Effector memory CD8-positive, alpha-beta T cell (primary cell): ENCODE data around the gene ERVK3-1.
"Not testable (repeated sequence)": the region's sequence is repeated elsewhere in the genome, so short reads cannot be mapped to it uniquely, and the experiment has no call there.

Experiments used
- ATAC-seq: fragments of 150-1000 bp; cut with Tn5 transposase; replicated peaks from 2 replicates; pipeline ENCODE4 v1.10.0; 2021; ENCODE audit warnings: mild to moderate bottlenecking, moderate library complexity
- DNase-seq, 3 experiments: peaks; one replicate each; pipeline ENCODE4 v3.0.0; 2021
- H3K27ac Mint-ChIP-seq, 2 donors: one replicate each; pipeline ENCODE4 v1.8.0; 2022; ENCODE audit warnings: mild to moderate bottlenecking in 2 of 2, mixed read lengths in 2 of 2, moderate library complexity in 2 of 2
- H3K27me3 Mint-ChIP-seq, 2 donors: one replicate each; pipeline ENCODE4 v1.8.0; 2022; ENCODE audit warnings: mixed read lengths in 2 of 2
- H3K36me3 Mint-ChIP-seq: one replicate; pipeline ENCODE4 v1.8.0; 2022; ENCODE audit warnings: mild to moderate bottlenecking, moderate library complexity, mixed read lengths; ENCODE audit not compliant: insufficient read depth
- H3K4me1 Mint-ChIP-seq, 2 donors: one replicate each; pipeline ENCODE4 v1.8.0; 2022; ENCODE audit warnings: low read depth in 2 of 2, mixed read lengths in 2 of 2
- H3K4me3 Mint-ChIP-seq, 2 donors: one replicate each; pipeline ENCODE4 v1.8.0; 2022; ENCODE audit warnings: mild to moderate bottlenecking in 2 of 2, mixed read lengths in 2 of 2, moderate library complexity in 2 of 2
- H3K9me3 Mint-ChIP-seq, 2 donors: one replicate each; pipeline ENCODE4 v1.8.0; 2022; ENCODE audit warnings: mixed read lengths in 2 of 2
- total RNA-seq, 9 experiments: gene quantifications; one replicate each; lab custom pipeline; 2026; lab: John Stamatoyannopoulos, UW

The ERVK3-1 gene
- total RNA-seq: 30.0 to 105 (median 39.9) reads per million in 9 experiments

DNA sequence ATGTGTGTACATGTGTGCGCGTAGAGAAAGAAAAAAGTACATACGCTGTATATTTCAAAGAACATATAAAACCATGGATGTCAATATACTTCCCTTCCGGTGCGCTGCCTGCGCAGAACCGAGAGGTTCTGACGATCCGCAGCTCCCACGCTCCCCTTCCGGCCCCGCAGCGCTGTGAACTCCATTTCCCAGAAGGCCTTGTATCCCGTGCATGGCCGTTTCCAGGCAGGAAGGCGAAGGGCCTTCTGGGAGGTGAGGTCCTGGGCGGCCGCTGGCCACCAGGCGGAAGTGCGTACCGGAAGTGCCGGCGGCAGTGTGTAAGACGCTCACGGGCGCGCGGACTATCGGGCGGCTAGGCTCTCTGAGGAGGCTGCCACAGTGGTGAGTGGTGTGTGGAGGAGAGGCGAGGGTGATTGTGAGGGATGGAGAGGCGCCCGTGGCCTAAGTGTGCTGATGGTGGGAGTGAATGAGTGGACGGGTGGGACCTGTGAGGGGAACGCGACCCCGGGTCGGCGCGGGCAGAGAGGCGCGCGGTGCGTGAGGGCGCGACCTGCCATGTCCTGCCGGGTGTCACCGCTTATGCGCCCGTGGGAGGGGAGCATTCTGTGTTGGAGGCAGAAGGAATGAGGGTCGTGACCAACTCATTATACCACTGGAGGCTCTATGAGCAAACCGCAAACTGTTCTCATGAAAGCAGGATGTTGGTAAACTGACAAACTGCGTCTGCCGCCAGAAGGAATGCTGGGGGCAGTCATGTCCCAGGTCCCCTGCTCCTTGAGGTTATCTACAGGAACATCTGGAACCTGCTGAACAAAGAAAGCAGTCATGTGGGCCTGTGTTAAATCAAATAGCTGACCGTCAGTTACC, at the start of gene ERVK3-1:
Gene ERVK3-1, plus strand, starts transcription at position 313 of the 867 bp plus-strand sequence. CDS start 6,792 bp downstream, outside the sequence.
- Mint-ChIP-seq H3K9me3 (no peaks in the 10 kb centered on the region), H3K27me3 (no peaks in the 10 kb centered on the region), H3K27ac (peak within 1 kb of the TSS; percentile 96 to 99), H3K36me3 (peaks cover 32% of the 10 kb centered on the region), H3K4me1 (peaks cover 29 to 44% of the 10 kb centered on the region in 2 donors), H3K4me3 (peak within 1 kb of the TSS; percentile 91 to 97)
- ATAC-seq: peak; percentile 93
- peak; percentile 88 to 91 (median 89) for DNase-seq

DNA sequence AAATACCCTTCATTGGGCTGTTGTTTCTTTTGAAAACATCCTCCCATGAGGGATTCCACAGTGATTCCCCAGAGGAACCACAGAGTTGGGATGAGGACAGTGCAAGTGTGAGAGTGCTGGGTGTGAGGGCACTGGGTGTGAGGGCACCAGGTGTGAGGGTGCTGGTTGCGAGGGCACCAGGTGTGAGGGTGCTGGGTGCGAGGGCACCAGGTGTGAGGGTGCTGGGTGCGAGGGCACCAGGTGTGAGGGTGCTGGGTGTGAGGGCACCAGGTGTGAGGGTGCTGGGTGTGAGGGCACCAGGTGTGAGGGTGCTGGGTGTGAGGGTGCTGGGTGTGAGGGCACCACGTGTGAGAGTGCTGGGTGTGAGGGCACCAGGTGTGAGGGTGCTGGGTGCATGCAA, 46.9 kb upstream of the ERVK3-1 start:
- peaks cover 10 to 11% of the 10 kb centered on the region in 2 donors for H3K9me3 Mint-ChIP-seq
- H3K36me3 Mint-ChIP-seq: peaks cover 34% of the 10 kb centered on the region
- ATAC-seq, H3K27ac Mint-ChIP-seq, H3K4me1 Mint-ChIP-seq, H3K4me3 Mint-ChIP-seq, H3K27me3 Mint-ChIP-seq, DNase-seq: not testable (repeated sequence)

DNA sequence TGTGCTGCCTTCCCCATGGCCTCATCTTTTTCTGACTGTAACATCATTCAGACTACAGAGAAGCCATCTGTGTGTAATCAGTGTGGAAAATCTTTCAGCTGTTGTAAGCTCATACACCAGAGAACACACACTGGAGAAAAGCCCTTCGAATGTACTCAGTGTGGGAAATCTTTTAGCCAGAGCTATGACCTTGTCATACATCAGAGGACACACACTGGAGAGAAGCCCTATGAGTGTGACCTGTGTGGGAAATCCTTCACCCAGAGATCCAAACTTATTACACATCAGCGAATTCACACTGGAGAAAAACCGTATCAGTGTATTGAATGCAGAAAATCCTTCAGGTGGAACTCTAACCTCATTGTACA, 43.6 kb upstream of the ERVK3-1 start:
- H3K36me3 Mint-ChIP-seq: peaks cover 24% of the 10 kb centered on the region
- peaks cover 7 to 10% of the 10 kb centered on the region in 2 donors for H3K9me3 Mint-ChIP-seq
- H3K27me3 Mint-ChIP-seq: no peaks in the 10 kb centered on the region
- ATAC-seq (no peak), DNase-seq (no peak)
- H3K4me1 Mint-ChIP-seq: peaks cover 0 to 4% of the 10 kb centered on the region in 2 donors
- H3K27ac Mint-ChIP-seq: no peak overlapping the region
- no peak overlapping the region for H3K4me3 Mint-ChIP-seq

DNA sequence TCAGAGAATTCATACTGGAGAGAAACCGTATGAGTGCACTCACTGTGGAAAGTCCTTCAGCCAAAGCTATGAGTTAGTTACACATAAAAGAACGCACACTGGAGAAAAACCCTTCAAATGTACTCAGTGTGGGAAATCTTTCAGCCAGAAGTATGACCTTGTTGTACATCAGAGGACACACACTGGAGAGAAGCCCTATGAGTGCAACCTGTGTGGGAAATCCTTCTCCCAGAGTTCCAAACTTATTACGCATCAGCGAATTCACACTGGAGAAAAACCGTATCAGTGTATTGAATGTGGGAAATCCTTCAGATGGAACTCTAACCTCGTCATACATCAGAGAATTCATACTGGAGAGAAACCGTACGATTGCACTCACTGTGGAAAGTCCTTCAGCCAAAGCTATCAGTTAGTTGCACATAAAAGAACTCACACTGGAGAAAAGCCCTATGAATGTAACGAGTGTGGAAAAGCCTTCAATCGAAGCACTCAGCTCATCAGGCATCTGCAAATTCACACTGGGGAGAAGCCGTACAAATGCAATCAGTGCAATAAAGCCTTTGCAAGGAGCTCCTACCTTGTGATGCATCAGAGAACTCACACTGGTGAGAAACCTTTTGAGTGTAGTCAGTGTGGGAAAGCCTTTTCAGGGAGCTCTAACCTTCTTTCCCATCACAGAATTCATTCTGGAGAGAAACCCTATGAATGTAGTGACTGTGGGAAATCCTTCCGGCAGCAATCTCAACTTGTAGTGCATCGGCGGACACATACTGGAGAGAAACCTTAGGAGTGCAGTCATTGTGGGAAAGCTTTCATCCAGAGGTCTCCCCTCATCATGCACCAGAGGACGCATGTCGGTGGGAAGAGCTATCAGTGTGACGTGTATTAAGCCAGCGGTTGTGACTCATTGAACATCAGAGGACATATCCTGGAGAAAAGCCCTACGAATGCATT, 42.9 kb upstream of the ERVK3-1 start:
- no peak for ATAC-seq
- Mint-ChIP-seq H3K9me3 (peaks cover 7 to 9% of the 10 kb centered on the region in 2 donors), H3K27ac (no peak overlapping the region), H3K4me1 (peaks cover 0 to 4% of the 10 kb centered on the region in 2 donors), H3K36me3 (peaks cover 24% of the 10 kb centered on the region), H3K27me3 (no peaks in the 10 kb centered on the region), H3K4me3 (no peak overlapping the region)
- DNase-seq: no peak

DNA sequence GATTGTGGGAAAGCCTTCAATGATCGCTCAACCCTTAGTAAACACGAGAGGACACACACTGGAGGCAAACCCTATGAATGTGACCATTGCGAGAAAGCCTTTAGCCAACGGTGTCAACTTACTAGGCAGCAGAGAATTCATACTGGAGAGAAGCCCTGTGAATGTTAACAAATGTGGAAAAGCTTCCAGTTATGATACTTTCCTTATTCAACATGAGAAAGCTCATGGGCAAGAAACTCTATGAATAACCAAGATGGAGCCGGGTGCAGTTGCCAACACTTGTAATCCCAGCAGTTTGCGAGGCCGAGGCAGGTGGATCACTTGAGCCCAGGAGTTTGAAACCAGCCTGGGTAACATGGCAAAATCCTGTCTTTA, 42.3 kb upstream of the ERVK3-1 start:
- no peak for DNase-seq
- Mint-ChIP-seq H3K9me3 (peaks cover 3% of the 10 kb centered on the region in 2 donors), H3K27ac (no peak overlapping the region), H3K4me1 (peaks cover 0 to 1% of the 10 kb centered on the region in 2 donors), H3K36me3 (peaks cover 27% of the 10 kb centered on the region), H3K27me3 (no peaks in the 10 kb centered on the region), H3K4me3 (no peak overlapping the region)
- ATAC-seq: no peak

DNA sequence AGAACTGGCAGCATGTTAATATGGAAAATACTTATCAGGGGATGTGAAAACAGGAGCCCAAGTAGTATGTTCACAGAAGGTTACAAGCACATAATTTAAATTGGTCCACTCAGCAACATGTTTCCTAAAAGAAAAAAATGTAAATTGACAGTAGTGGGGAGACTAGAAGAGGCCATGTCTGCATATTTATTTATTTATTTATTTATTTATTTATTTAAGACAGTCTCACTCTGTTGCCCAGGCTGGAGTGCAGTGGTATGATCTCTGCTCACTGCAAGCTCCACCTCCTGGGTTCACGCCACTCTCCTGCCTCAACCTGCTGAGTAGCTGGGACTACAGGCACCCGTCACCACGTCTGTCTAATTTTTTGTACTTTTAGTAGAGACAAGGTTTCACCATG, 40.1 kb upstream of the ERVK3-1 start:
- no peaks in the 10 kb centered on the region for H3K27me3 Mint-ChIP-seq
- no peaks in the 10 kb centered on the region for H3K4me1 Mint-ChIP-seq
- DNase-seq: no peak
- H3K36me3 Mint-ChIP-seq: peaks cover 25% of the 10 kb centered on the region
- H3K4me3 Mint-ChIP-seq: no peak overlapping the region
- ATAC-seq: no peak
- no peak overlapping the region for H3K27ac Mint-ChIP-seq
- H3K9me3 Mint-ChIP-seq: peaks cover 0 to 2% of the 10 kb centered on the region in 2 donors

- H3K4me3 Mint-ChIP-seq: no peak overlapping the region
- H3K27ac Mint-ChIP-seq: no peak overlapping the region
- no peaks in the 10 kb centered on the region for H3K27me3 Mint-ChIP-seq
- ATAC-seq (no peak), DNase-seq (no peak)
- H3K9me3 Mint-ChIP-seq: peaks cover 0 to 2% of the 10 kb centered on the region in 2 donors
- no peaks in the 10 kb centered on the region for H3K4me1 Mint-ChIP-seq
- H3K36me3 Mint-ChIP-seq: peaks cover 32% of the 10 kb centered on the region
Measured at GRCh38 chr19:58268344-58268743, 36.8 kb upstream of the ERVK3-1 start.

DNA sequence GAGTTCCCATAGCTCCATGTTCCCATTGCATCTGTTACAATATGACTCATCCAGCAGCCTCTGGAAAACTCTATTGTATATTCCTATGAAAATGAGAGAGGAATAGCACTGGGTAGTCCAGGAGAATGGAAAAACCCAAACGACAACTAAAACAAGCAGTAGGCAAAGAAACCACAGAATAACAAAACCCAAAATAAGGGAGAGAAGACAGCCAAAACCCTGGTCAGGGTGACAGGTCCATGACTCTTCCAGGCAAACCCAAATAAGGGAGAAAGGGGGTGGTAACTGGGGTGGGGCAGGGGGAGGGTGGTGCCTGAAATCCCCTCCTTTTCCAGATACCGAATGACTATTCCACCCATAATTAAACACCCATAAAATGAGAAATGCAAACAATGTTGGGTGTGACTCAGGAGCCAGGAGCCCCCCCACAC, 30.4 kb upstream of the ERVK3-1 start:
- Mint-ChIP-seq H3K4me3 (no peak overlapping the region), H3K36me3 (peaks cover 42% of the 10 kb centered on the region), H3K4me1 (peaks cover 12 to 22% of the 10 kb centered on the region in 2 donors), H3K27me3 (no peaks in the 10 kb centered on the region), H3K27ac (no peak overlapping the region), H3K9me3 (peaks cover 0 to 2% of the 10 kb centered on the region in 2 donors)
- ATAC-seq: no peak
- no peak for DNase-seq

- Mint-ChIP-seq H3K27ac (no peak overlapping the region), H3K36me3 (peaks cover 38% of the 10 kb centered on the region), H3K27me3 (no peaks in the 10 kb centered on the region), H3K4me1 (peaks cover 20 to 30% of the 10 kb centered on the region in 2 donors), H3K4me3 (no peak overlapping the region), H3K9me3 (no peaks in the 10 kb centered on the region)
- no peak for ATAC-seq
- DNase-seq: no peak
Measured at GRCh38 chr19:58275564-58275963, 29.6 kb upstream of the ERVK3-1 start.

DNA sequence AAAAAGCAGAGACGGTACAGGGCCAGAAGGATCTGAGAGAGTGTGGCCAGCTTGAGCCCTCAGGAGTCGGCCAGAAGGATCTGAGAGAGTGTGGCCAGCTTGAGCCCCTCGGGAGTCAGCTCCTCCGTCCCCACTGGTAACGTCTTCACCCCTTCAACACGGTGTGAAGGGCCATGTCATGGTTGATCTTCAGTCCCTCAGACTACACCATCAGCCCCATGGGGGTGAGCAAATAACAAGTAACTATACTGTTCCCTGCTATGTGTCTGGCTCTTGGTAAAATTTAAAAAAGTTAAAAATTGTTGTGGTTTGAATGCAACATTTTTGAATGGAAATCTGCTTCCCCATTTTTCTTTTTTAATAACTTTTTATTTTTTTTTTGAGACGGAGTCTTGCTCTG, 28.0 kb upstream of the ERVK3-1 start:
- Mint-ChIP-seq H3K9me3 (no peaks in the 10 kb centered on the region), H3K36me3 (peaks cover 27% of the 10 kb centered on the region), H3K4me3 (peak overlapping the region; percentile 45 to 91), H3K27me3 (no peaks in the 10 kb centered on the region), H3K27ac (no peak overlapping the region), H3K4me1 (peaks cover 28 to 42% of the 10 kb centered on the region in 2 donors)
- DNase-seq (no peak), ATAC-seq (no peak)

- peak overlapping the region; percentile 90 to 91 for H3K4me3 Mint-ChIP-seq
- ATAC-seq: peak; percentile 2
Measured at GRCh38 chr19:58277748-58278540, 27.2 kb upstream of the ERVK3-1 start.

GRCh38 chr19:58278541-58279041, 26.6 kb upstream of the ERVK3-1 start, which contains the start of gene ZNF8:
TSS of gene ZNF8 (plus strand) at chr19:58278955. CDS start at chr19:58279082, 127 bp downstream.
- H3K4me1 Mint-ChIP-seq: peaks cover 30 to 42% of the 10 kb centered on the region in 2 donors
- H3K4me3 Mint-ChIP-seq: peak within 1 kb of the TSS; percentile 90 to 91
- ATAC-seq: peak; percentile 94
- DNase-seq: peak; percentile 91 to 97 (median 96)
- H3K36me3 Mint-ChIP-seq: peaks cover 22% of the 10 kb centered on the region
- no peaks in the 10 kb centered on the region for H3K27me3 Mint-ChIP-seq
- H3K9me3 Mint-ChIP-seq: no peaks in the 10 kb centered on the region
- peak within 1 kb of the TSS; percentile 81 to 91 for H3K27ac Mint-ChIP-seq

More at GRCh38 chr19:58277748-58278540, 27.2 kb upstream of the ERVK3-1 start:
- H3K4me1 Mint-ChIP-seq: peaks cover 30 to 42% of the 10 kb centered on the region in 2 donors
- no peaks in the 10 kb centered on the region for H3K9me3 Mint-ChIP-seq
- DNase-seq: no peak
- peak overlapping the region; percentile 81 to 91 for H3K27ac Mint-ChIP-seq
- H3K36me3 Mint-ChIP-seq: peaks cover 22% of the 10 kb centered on the region
- no peaks in the 10 kb centered on the region for H3K27me3 Mint-ChIP-seq
